ENCODE measurements around the gene SMURF2.

DNA sequence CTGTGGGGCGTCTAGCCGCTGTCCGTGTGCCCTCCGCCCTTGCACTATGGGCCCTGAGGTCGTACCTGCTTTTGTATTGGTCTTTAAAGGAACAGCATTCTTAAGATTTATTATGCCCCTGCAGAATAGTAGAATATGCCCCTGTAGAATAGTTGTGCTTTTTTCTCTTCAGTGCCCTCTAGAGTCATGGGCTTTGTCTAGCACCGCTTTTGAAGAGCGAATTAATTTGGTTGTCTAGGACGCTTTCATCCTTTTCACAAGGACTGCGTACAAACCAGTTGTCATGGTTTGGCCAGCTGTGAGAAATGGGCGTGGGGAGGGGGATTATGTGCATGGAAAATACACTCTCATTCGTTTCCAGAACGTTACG is 154.7 kb downstream of the SMURF2 start:
- TF ChIP-seq ATF1 (CRISPR knock-in tag; IDR thresholded peaks at IDR 0.05) (no peak), OVOL2 (CRISPR knock-in tag; IDR thresholded peaks at IDR 0.05; ENCODE audit: borderline replicate concordance) (no peak), ZNF121 (CRISPR knock-in tag; IDR thresholded peaks at IDR 0.05) (no peak), NFE2L1 (CRISPR knock-in tag; IDR thresholded peaks at IDR 0.05) (no peak)
- TF ChIP-seq, protein P1, sequence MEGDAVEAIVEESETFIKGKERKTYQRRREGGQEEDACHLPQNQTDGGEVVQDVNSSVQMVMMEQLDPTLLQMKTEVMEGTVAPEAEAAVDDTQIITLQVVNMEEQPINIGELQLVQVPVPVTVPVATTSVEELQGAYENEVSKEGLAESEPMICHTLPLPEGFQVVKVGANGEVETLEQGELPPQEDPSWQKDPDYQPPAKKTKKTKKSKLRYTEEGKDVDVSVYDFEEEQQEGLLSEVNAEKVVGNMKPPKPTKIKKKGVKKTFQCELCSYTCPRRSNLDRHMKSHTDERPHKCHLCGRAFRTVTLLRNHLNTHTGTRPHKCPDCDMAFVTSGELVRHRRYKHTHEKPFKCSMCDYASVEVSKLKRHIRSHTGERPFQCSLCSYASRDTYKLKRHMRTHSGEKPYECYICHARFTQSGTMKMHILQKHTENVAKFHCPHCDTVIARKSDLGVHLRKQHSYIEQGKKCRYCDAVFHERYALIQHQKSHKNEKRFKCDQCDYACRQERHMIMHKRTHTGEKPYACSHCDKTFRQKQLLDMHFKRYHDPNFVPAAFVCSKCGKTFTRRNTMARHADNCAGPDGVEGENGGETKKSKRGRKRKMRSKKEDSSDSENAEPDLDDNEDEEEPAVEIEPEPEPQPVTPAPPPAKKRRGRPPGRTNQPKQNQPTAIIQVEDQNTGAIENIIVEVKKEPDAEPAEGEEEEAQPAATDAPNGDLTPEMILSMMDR (IDR thresholded peaks at IDR 0.05), result no peak
- TF ChIP-seq, protein P2, sequence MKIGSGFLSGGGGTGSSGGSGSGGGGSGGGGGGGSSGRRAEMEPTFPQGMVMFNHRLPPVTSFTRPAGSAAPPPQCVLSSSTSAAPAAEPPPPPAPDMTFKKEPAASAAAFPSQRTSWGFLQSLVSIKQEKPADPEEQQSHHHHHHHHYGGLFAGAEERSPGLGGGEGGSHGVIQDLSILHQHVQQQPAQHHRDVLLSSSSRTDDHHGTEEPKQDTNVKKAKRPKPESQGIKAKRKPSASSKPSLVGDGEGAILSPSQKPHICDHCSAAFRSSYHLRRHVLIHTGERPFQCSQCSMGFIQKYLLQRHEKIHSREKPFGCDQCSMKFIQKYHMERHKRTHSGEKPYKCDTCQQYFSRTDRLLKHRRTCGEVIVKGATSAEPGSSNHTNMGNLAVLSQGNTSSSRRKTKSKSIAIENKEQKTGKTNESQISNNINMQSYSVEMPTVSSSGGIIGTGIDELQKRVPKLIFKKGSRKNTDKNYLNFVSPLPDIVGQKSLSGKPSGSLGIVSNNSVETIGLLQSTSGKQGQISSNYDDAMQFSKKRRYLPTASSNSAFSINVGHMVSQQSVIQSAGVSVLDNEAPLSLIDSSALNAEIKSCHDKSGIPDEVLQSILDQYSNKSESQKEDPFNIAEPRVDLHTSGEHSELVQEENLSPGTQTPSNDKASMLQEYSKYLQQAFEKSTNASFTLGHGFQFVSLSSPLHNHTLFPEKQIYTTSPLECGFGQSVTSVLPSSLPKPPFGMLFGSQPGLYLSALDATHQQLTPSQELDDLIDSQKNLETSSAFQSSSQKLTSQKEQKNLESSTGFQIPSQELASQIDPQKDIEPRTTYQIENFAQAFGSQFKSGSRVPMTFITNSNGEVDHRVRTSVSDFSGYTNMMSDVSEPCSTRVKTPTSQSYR (CRISPR knock-in tag; IDR thresholded peaks at IDR 0.05), result no peak

Data from WTC11 (cell line).